A549 (cell line): ENCODE measurements around the gene TRAK1.

ENCODE experiments used
- GATA3 ChIP-seq: IDR thresholded peaks from 2 replicates; pipeline ENCODE4 v1.6.1; 2012; ENCODE audit warnings: borderline replicate concordance
- NPAS2 ChIP-seq: fragments of 250-450 bp; sonication (Bioruptor Pico); IDR thresholded peaks from 2 replicates; pipeline ENCODE4 v1.8.0; 2022; ENCODE audit warnings: mild to moderate bottlenecking, moderate library complexity, borderline replicate concordance
- POLR2AphosphoS2 ChIP-seq: conservative IDR thresholded peaks from 2 replicates; pipeline ENCODE4 v1.6.1; 2012; ENCODE audit warnings: low read length, improper control_type of control experiment, inconsistent platforms
- TF ChIP-seq, protein P1 (sequence below): IDR thresholded peaks from 2 replicates; pipeline ENCODE4 v1.6.1; 2012
- TF ChIP-seq, protein P2 (sequence below): fragments of >200 bp; sonication (Bioruptor Twin); formaldehyde crosslinking; IDR thresholded peaks from 3 replicates; pipeline ENCODE4 v1.6.1; 2016
- TF ChIP-seq, protein P3 (sequence below): fragments of >200 bp; sonication (Bioruptor Twin); formaldehyde crosslinking; IDR thresholded peaks from 3 replicates; pipeline ENCODE4 v1.5.1; 2016

DNA sequence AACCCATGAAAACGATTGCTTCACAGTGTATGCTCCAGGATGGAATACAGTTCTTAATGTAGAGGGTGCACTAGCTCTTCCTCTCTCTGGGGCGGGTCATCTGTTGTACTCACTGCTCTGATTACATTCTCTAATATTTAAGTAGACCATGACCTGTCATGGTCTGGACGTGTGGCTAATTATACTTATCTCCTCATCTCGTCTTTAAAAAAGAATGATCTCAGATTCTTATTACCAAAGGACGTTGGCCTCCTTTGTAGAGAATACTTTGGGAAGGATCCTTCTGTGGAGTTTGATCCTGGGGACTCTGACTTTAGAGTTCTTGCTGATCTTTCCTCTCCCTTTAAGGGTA is 48.4 kb upstream of the TRAK1 start:
- no peak for TF ChIP-seq NPAS2 (CRISPR knock-in tag)
- TF ChIP-seq POLR2AphosphoS2, result no peak
- TF ChIP-seq, protein P1, sequence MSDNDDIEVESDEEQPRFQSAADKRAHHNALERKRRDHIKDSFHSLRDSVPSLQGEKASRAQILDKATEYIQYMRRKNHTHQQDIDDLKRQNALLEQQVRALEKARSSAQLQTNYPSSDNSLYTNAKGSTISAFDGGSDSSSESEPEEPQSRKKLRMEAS, result no peak
- TF ChIP-seq, protein P2, sequence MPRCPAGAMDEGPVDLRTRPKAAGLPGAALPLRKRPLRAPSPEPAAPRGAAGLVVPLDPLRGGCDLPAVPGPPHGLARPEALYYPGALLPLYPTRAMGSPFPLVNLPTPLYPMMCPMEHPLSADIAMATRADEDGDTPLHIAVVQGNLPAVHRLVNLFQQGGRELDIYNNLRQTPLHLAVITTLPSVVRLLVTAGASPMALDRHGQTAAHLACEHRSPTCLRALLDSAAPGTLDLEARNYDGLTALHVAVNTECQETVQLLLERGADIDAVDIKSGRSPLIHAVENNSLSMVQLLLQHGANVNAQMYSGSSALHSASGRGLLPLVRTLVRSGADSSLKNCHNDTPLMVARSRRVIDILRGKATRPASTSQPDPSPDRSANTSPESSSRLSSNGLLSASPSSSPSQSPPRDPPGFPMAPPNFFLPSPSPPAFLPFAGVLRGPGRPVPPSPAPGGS, result no peak
- TF ChIP-seq, protein P3, sequence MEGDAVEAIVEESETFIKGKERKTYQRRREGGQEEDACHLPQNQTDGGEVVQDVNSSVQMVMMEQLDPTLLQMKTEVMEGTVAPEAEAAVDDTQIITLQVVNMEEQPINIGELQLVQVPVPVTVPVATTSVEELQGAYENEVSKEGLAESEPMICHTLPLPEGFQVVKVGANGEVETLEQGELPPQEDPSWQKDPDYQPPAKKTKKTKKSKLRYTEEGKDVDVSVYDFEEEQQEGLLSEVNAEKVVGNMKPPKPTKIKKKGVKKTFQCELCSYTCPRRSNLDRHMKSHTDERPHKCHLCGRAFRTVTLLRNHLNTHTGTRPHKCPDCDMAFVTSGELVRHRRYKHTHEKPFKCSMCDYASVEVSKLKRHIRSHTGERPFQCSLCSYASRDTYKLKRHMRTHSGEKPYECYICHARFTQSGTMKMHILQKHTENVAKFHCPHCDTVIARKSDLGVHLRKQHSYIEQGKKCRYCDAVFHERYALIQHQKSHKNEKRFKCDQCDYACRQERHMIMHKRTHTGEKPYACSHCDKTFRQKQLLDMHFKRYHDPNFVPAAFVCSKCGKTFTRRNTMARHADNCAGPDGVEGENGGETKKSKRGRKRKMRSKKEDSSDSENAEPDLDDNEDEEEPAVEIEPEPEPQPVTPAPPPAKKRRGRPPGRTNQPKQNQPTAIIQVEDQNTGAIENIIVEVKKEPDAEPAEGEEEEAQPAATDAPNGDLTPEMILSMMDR, result no peak
- no peak for TF ChIP-seq GATA3
